K562 (cell line): Measurements from ENCODE around the gene CRIP3. TPM values are rescaled to one million over a fixed set of nuclear protein-coding genes. Genes with fewer than 3 reads are reported as not detected.

Experiments used
- ADNP ChIP-seq: fragments of 200-800 bp; sonication (Bioruptor generic); IDR thresholded peaks from 2 replicates; pipeline ENCODE4 v1.6.1; 2016; ENCODE audit warnings: missing genetic modification characterization, missing compliant biosample characterization
- AFF1 ChIP-seq, 2 experiments: fragments of 450-650 bp; IDR thresholded peaks; 2 replicates each; pipeline ENCODE4 v1.6.1; 2018; ENCODE audit warnings: mild to moderate bottlenecking in 2 of 2, low read depth in 1 of 2; ENCODE audit not compliant: partially characterized antibody in 2 of 2
- ARID2 ChIP-seq: fragments of 450-650 bp; IDR thresholded peaks from 2 replicates; pipeline ENCODE4 v1.6.1; 2017; ENCODE audit warnings: antibody characterized with exemption, mild to moderate bottlenecking
- CREB3 ChIP-seq: fragments of 450-650 bp; conservative IDR thresholded peaks from 2 replicates; pipeline ENCODE4 v1.6.1; 2016; ENCODE audit warnings: missing genetic modification characterization, low read depth, mild to moderate bottlenecking, missing compliant biosample characterization, moderate library complexity
- DEAF1 ChIP-seq: fragments of 450-650 bp; formaldehyde crosslinking; IDR thresholded peaks from 2 replicates; pipeline ENCODE4 v1.4.0; 2020; ENCODE audit warnings: mild to moderate bottlenecking, moderate library complexity
- DNMT1 ChIP-seq: fragments of 450-650 bp; IDR thresholded peaks from 2 replicates; pipeline ENCODE4 v1.6.1; 2016; ENCODE audit warnings: antibody characterized with exemption, mild to moderate bottlenecking
- E2F6 ChIP-seq, 2 experiments: IDR thresholded peaks; 2 replicates each; pipeline ENCODE4 v1.6.1; 2011; ENCODE audit warnings: borderline replicate concordance in 1 of 2, control low read depth in 1 of 2, low read depth in 1 of 2, low read length in 1 of 2, mild to moderate bottlenecking in 1 of 2, mixed read lengths in 1 of 2, moderate library complexity in 1 of 2; ENCODE audit not compliant: insufficient read depth in 1 of 2, insufficient read length in 1 of 2, poor library complexity in 1 of 2, severe bottlenecking in 1 of 2; ENCODE audit errors: extremely low read depth in 1 of 2
- EP400 ChIP-seq: fragments of 450-650 bp; IDR thresholded peaks from 2 replicates; pipeline ENCODE4 v1.6.1; 2017; ENCODE audit warnings: antibody characterized with exemption, mild to moderate bottlenecking, moderate library complexity
- GABPB1 ChIP-seq: sonication (generic); formaldehyde crosslinking; IDR thresholded peaks from 2 replicates; pipeline ENCODE4 v1.8.0; 2022; ENCODE audit warnings: mild to moderate bottlenecking, missing genetic modification reagents
- GTF2F1 ChIP-seq: IDR thresholded peaks from 2 replicates; pipeline ENCODE4 v1.6.1; 2011; ENCODE audit warnings: low read depth, low read length, improper control_type of control experiment
- MAZ ChIP-seq, 2 experiments: fragments of 450-650 bp in 1 of 2; sonication (generic) in 1 of 2; formaldehyde crosslinking; IDR thresholded peaks in 1 of 2; conservative IDR thresholded peaks in 1 of 2; 2 replicates each; pipeline versions ENCODE4 v1.4.0 to v1.5.0; 2020; ENCODE audit warnings: mild to moderate bottlenecking in 1 of 2, missing genetic modification reagents in 1 of 2
- MYC ChIP-seq, 2 experiments: fragments of 250-450 bp in 1 of 2; sonication (Bioruptor Pico) in 1 of 2; IDR thresholded peaks; 2 replicates each; pipeline versions ENCODE4 v1.5.1 to v1.6.1; 2012 to 2021; ENCODE audit warnings: low read depth in 2 of 2, borderline replicate concordance in 1 of 2, improper control_type of control experiment in 1 of 2, low read length in 1 of 2, mild to moderate bottlenecking in 1 of 2, moderate library complexity in 1 of 2
- NFE2L1 ChIP-seq: fragments of 450-650 bp; IDR thresholded peaks from 2 replicates; pipeline ENCODE4 v1.6.1; 2016; ENCODE audit warnings: missing genetic modification characterization, low read depth, mild to moderate bottlenecking, missing compliant biosample characterization, moderate library complexity, borderline replicate concordance
- OTX1 ChIP-seq: fragments of 450-650 bp; formaldehyde crosslinking; IDR thresholded peaks from 2 replicates; pipeline ENCODE4 v1.4.0; 2022; ENCODE audit warnings: mild to moderate bottlenecking
- U2AF2 ChIP-seq: fragments of 200-400 bp; formaldehyde crosslinking; optimal IDR thresholded peaks from 2 replicates; pipeline ENCODE3; 2017; ENCODE audit warnings: low read depth, mild to moderate bottlenecking, low read length
- ZBTB8A ChIP-seq: fragments of 450-650 bp; IDR thresholded peaks from 2 replicates; pipeline ENCODE4 v1.6.1; 2018; ENCODE audit warnings: mild to moderate bottlenecking, moderate library complexity; ENCODE audit not compliant: partially characterized antibody
- ZFX ChIP-seq: sonication (generic); formaldehyde crosslinking; IDR thresholded peaks from 2 replicates; pipeline ENCODE4 v1.8.0; 2022; ENCODE audit warnings: mild to moderate bottlenecking, missing genetic modification reagents, moderate library complexity
- ZNF24 ChIP-seq: fragments of 450-650 bp; IDR thresholded peaks from 2 replicates; pipeline ENCODE4 v1.6.1; 2016
- ZNF507 ChIP-seq: conservative IDR thresholded peaks from 2 replicates; pipeline ENCODE4 v1.6.1; 2017; ENCODE audit warnings: missing genetic modification characterization, missing compliant biosample characterization
- polyA plus RNA-seq, 8 experiments: library from polyadenylated mRNA; depleted of rRNA in 4 of 8; stranded (reverse) in 5 of 8; unstranded in 3 of 8; fragments of >200 nt; fragmentation: Nextera tagmentation in 2 of 8; fragmentation: Illumina TruSeq in 1 of 8; extraction: Ambion mirVana in 2 of 8; extraction: Trizol in 1 of 8; gene quantifications; 2 replicates each; pipeline versions ENCODE4 v1.2.1 to v1.2.3, GENCODE V29; 2011 to 2014; ENCODE audit warnings: inconsistent platforms in 1 of 8, missing spikeins in 1 of 8
- total RNA-seq, 7 experiments: library from RNA; depleted of rRNA in 6 of 7; stranded (reverse); fragments of >200 nt in 6 of 7; fragmentation: Illumina TruSeq in 2 of 7; extraction: Trizol in 2 of 7; gene quantifications; 2 replicates each; pipeline versions ENCODE4 v1.2.1 to v1.2.3, GENCODE V29; 2011 to 2021; ENCODE audit warnings: low replicate concordance in 1 of 7

The CRIP3 gene
- total and polyA plus RNA-seq, 9 of the 15 experiments (the other 6 are each of a cell fraction or from before 2014, with no cell fraction given): 0.36 to 2.1 (median 0.87) TPM

- TF ChIP-seq AFF1 (IDR thresholded peaks at IDR 0.05; ENCODE audit: low read depth in 1 of 2, partially characterized antibody in 2 of 2) (no peak), EP400 (no peak), ZBTB8A (no peak), MAZ (CRISPR knock-in tag; conservative IDR thresholded peaks at IDR 0.05 in 1 of 2, IDR thresholded peaks at IDR 0.05 in 1 of 2) (0 out of 4 replicates have a peak, but pooled peaks of 1 of the 2 experiments have one; percentile 18), DNMT1 (no peak), GABPB1 (CRISPR knock-in tag) (0 out of 2 replicates have a peak, but pooled peaks have one; percentile 33), ADNP (tag) (no peak), ZNF507 (tag) (no peak), U2AF2 (no peak), MYC (IDR thresholded peaks at IDR 0.05; ENCODE audit: low read depth, low read length) (no peak), MYC (CRISPR knock-in tag; IDR thresholded peaks at IDR 0.05; ENCODE audit: borderline replicate concordance, low read depth) (no peak), CREB3 (tag) (no peak), DEAF1 (CRISPR knock-in tag) (no peak), E2F6 (IDR thresholded peaks at IDR 0.05; ENCODE audit: borderline replicate concordance in 1 of 2, extremely low read depth in 1 of 2, insufficient read depth in 1 of 2, insufficient read length in 1 of 2, low read depth in 1 of 2, low read length in 1 of 2, poor library complexity in 1 of 2, severe bottlenecking in 1 of 2) (peak; percentile 78 to 80), ZFX (CRISPR knock-in tag) (no peak), ARID2 (no peak), OTX1 (no peak), ZNF24 (no peak), NFE2L1 (no peak), GTF2F1 (no peak)
Measured at GRCh38 chr6:43269273-43270007, 39.2 kb downstream of the CRIP3 start (continued).
